RPMI7951 (cell line): ENCODE results near the gene MED17. TPM values are rescaled to one million over a fixed set of nuclear protein-coding genes. Genes with fewer than 3 reads are reported as not detected.
A peak's percentile ranks its signal among the peaks of the same experiment; 100 is the strongest.

Experiments used
- DNase-seq: peaks from one replicate; pipeline ENCODE4 v3.0.0-alpha.2; 2012; ENCODE audit warnings: low read depth
- total RNA-seq: library from RNA; depleted of rRNA; stranded (reverse); fragments of >200 nt; shearing (Covaris generic); gene quantifications from 2 replicates; pipeline ENCODE4 v1.2.3, GENCODE V29; 2014

Gene MED17
- total RNA-seq, 1 experiment from 2014 or later = 41.3 TPM

DNA sequence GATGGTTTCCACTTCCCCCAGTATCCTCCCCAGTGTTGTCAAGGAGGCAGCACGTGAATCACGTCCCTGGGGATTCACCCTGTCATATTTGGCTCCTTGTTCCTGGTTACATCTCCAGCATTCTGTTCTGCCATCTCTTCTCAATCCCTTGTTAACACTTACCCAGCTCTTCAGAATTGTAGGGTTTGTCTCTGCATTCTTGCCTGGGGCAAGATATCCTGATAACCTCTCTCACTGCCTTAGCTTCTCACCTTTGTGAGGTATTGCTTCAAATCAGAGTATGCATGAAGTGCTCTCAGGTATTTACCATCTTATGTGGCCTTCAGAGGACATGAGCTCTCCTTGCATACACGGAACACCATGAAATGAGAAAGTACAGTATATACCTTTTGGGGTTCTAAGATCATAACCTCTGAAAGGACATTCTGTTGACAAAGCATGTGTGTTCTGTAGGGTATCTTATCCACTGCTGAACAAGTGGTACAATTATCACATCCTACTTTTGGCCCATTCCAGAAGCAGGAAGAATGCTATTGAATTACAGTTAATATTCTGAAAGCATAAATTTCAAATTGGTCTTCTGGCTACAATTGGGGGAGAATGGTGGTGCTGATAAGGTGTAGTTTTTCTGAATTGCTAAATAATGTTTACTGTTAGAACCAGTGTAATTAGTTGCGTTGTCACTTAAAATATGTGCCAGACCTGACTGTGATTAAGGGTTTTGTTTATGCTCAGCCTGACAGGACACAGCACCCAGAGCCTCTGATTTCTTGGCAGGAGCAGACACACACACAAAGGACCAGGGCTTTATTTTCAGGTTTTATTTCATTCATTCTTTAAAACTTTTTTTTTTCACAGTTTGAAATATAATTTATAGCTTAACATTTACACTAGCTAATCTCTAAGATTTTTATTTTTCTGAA lies 33.6 kb downstream of the MED17 start:
- DNase-seq = no peak

DNA sequence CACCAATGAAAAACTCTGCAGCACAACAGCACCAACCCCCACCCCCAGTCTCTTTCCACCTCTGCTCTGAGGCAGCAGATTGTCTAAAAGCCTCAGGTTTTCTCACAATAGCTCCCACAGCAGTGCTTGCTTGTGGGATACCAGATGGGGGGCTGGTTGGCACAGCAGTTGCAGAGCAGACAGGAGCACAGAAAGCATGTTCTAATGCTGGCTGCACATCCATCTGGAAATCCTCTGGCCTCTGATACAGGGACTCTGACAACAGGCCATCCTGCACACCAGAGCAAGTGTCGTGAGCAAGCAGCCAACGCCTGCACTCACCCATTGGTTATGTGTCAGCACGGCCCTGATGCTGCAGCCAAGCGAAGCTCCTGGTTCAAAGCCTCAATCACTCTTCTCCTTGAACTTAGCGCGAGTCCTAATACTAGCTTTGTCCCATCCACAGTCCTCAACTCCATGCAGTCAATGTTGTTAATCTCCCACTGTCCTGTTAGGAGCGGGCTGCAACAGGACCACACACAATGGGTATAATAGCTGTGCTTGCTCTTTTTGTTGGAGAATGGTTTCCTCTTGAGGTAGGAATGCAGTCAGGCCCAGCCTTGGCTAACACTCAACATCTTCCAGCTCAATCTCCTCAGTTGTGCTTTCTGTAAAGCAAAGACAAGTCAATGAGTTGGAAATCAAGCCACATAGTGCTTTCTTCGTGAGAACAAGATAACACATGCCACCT lies 36.0 kb downstream of the MED17 start:
- DNase-seq = no peak

DNA sequence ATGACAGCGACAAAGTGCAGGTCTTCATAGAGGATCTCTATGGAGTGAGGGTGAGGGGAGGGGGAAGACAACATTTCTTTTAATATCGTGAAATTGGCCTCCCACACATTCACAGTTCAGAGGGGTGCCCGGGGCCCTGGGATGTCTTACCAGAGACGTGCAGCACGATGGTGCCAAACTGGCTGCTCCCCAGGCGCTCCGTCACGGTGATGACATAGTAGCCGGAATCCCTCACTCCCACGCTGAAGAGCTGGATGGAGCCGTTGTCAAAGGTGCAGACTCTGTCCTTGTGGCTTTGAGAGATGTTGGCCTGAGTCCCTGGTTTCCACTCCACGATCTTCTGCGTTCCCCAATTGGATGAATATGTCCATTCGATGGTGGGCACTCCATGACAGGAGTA lies 36.8 kb downstream of the MED17 start:
- DNase-seq = no peak

DNA sequence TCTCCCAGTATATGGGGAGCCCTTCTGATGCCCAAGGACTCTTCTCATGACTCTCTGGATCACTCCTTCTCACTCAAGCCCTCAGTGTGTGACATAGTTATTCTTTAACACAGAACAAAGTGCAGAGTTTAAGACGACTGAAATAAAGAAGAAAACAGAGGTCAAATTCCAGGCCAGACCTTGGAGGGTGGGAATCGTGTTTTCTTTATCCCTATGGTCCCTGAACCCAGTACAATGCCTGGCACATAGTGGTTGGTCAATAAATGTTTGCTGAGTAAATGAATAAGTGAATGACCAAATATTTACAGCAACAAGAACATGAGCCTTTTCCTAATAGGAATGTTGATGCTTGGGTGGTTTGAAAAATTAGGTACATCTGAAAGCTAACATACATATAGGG lies 37.5 kb downstream of the MED17 start:
- no peak for DNase-seq

DNA sequence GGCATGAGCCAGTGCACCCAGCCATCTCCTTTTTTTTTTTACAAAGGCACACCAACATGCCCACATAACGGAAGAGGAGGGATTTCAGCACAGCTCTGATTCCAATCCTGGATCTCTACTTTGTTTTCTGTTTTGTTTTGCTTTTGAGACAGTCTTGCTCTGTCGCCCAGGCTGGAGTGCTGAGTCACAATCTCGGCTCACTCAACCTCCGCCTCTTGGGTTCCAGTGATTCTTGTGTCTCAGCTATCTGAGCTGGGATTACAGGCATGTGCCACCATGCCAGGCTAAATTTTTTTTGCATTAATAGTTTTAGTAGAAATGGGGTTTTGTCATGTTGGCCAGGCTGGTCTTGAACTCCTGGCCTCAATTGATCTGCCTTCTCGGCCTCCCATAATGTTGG lies 38.3 kb downstream of the MED17 start:
- DNase-seq = peak; percentile 70

DNA sequence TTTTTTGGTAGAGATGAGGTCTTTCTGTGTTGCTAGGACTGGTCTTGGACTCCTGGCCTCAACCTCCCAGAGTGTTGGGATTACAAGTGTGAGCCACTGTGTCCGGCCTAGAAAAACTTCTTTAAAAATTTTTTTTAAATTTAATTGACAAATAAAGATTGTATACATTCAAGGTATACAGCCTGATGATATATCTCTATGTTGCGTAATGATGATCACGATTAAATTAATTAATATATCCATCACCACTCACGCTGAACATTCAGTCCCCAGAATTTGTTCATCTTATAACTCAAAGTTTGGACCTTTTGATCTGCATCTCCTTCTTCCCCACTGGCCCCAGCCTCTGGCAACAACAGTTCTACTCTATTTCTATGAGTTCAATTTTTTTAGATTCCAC lies 39.1 kb downstream of the MED17 start:
- DNase-seq = no peak

DNA sequence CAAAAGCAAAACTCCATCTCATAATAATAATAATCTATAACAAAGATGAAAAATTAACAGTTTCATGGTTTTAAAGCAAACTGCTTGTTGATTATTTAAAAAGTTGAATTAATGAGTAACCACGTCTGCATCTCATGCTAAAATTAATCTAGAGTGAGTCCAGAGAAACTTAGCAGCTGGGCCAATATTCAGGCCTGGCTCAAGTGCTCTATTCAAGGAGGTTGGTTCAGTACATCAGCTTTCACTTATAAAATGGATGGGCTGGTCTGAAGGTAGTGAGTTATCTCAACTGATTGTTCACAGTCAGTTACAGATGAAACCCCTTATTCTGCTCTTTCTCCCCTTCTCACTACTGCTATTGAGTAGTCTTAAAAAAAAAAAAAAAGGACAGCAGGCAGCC lies 43.3 kb downstream of the MED17 start:
- no peak for DNase-seq

DNA sequence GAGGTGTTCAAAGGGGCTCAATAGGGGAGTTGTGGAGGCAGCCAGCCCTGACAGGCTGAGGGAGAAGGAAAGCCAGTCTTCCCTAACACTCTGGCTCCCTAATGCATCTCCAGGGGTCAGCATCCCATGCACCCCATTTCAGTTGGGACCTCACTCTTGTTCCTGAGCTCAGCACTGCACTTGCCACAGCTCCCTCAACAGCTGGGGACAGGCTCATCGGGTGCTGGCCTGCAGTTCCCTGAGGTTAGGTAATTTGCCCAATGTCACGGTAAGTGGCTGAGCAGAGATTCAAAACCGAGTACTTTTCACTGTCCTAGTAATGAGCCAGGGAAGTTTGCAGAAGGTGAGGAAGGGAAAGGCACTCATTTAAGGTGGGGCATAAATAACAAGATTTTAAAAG lies 45.5 kb downstream of the MED17 start:
- DNase-seq = no peak

DNA sequence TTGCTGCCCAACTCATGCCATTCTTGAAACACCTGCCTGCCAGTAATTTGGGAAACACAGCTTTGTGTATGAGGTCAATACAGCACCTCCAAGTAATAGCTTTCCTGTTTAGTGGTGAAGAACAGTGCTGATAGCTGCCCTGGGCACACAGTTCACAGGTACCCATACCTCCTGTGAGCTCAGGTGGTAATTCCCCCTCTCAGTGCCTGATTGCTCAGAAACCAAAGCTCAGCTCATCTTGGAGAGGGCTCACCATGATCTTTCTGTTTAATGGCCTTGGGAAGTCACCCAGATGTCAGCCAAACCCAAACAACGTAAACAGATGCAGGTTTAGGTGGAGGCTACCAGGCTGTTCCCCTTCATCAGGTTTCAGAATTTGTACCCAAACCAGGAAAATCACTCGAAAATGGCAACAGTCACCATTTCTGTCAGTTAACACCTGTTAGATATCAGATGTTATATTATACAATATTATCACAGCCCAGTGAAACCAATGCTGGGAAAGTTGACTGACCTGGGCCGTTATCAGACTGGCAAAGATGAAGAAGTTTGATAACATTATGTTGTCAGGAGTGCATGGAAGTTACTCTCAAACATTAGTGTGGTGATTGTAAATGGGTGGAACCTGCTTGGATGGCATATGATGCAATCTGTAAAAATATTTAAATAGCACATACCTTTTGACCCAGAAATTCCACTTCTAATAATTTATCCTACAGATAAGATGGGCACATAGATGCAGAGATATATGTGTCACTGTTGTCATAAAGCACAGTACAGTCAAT lies 47.5 kb downstream of the MED17 start:
- DNase-seq = no peak

DNA sequence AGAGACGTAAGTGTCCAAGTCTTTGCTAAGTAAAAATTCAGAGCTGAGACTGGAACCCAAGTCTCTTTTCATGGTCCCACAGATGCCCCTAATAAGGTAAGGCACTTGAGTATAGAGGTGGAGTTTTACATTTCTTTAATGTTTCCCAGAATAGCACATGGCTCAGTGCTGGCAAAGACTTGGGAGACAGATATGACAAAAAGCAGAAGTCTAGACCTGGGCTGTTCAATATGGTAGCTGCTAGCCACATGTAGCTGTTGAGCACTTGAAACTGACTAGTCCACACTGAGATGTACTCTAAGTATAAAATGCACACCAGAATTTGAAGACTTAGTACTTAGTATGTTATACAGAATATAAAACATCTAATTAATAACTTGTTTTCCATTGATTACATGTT lies 48.7 kb downstream of the MED17 start:
- DNase-seq = no peak

DNA sequence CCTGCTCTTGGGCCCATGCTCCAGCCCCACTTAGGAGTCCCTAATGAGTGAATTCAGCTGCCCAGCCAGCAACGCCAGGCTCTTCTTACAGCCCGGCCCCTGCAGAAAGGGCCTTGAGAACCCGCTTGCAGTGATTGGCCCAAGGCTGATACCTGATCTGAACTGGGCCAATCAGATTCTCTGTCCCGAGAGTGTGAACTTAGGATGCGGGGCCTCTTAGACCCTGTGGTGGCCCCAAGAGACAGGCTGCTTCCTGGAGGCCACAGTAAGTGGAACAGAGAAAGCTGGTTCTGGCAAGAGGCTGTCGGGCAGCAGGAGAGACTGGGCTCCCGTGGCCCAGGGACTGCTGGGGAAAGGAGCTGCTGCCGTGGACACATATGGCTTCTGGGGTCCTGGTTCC lies 54.9 kb downstream of the MED17 start:
- DNase-seq = no peak

DNA sequence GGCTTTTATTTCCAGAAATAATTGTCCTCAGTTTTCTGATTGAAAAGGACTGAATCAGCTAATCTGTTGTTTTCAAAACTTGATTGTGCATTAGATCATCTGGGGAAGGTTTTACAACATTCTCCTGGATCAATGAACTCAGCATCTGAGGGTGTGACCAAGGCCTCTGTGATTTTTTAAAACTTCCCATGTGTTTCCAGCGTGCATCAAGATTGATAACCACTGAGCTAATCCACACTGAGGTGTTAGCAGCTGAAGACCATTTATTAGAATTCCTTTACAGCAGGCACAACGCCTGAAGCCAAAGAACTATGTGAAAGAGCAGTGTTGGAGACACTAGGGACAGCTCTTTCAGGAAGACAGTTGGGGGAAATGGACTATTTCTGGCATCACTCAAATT lies 56.1 kb downstream of the MED17 start:
- DNase-seq = no peak

DNA sequence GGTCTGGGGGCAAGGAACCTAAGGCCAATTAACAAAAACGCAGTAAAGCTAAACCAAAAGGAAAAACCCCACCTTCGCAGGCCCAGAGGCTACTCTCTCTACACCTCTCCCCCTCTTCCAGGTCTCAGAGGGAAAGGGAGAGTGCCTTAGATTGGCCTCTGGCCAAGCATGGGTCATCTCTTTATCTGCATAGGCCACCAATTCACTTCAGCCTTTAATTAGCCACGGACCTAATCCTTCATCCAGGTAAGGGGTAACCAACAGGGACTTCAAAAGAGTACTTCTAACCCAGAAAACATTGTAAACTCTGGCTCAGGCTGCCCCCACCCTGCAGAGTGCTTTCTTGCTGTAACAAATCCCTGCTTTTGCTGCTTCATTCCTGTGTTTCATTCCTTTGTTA lies 56.9 kb downstream of the MED17 start:
- no peak for DNase-seq

DNA sequence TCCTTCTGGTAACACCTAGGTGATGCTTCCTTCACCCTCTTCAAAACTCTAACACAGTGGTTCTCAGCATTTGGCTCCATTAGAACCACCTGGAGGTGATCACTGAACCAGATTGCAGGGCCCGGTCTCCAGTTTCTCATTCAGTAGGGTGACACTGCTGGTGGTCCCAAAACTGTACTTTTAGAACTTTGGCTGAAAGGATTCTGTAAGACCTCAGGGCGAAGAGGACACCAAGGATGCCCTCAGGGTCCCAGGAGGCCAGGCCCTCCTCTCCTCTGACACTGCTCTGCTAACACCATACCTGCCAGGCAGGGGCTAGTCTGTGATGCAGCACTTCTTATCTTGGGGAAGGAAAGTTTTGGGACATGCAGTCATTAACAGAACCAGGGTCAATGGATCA lies 57.4 kb downstream of the MED17 start:
- no peak for DNase-seq

DNA sequence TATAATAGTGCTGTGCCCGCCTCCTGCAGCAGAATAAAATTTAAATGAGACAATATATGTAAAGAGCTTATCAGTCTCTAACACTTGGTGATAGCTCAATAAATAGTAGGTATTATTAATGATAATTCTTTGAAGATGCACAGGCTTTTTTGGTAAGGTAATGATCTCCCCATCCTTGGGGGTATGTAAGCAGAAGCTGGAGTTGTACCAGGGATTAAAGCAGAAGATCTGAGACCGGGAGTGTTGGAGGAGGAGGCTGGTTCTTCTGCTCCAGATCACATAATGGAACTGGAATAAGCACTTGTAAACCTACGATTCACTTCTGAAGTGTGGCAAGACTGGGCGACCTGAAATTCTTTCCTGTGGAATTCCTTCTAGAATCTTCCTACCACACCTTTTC lies 58.0 kb downstream of the MED17 start:
- no peak for DNase-seq

DNA sequence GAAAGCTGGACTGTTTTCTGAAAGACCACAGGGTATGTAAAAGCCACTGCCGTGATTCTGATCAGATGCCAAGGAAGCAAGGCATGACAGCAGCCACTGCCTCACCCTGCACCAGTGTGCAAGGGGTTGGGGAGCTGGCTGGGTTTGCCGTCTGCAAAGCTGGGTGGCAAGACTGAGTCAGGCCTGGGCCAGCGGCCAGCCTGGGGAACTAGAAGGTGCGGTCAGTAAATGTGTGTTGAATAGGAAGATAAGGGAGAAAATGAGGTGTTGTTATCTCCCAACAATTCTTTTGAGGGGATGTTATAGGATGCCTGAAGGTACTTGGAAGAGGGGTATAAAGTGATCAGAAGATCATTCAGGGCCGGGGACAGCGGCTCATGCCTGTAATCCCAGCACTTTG lies 58.4 kb downstream of the MED17 start:
- peak; percentile 90 for DNase-seq

DNA sequence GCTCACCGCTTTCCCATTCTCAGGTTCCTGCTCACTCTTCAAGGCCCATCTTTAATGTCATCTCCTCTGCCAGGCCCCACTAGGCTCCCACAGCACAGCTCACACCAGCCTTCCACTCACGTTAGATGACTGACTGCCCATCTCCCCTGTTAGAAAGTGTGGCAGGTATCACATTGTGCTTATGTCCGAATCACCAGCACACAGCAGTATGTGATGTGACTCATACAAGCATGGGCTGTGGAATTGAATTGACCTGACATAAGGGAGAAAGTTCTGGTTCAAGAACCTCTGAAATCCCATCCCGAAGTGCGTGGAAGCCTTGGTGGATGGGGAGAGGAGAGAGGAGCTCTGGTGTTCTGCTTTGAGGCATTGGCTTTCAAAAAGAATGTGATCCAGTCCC lies 59.8 kb downstream of the MED17 start:
- DNase-seq = no peak

DNA sequence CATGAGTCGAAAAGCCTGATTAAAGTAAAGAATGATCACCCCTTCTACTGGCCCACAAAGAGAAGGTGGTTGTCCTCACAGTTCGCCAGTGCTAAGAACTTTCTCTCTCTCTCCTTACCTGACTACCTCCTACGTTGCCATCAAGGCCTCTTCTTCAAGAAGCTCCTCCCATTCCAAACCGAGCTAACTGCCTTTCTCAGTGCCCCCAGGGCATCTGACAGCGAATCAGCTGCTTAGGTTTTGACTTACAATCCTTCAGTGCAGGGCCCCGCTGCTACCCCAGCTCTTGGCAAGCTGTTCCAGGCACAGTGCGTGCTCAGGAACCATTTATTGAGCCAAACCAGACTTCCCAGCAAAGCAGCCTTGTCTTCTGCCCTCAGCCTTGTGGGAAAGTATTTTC lies 60.5 kb downstream of the MED17 start:
- peak; percentile 44 for DNase-seq

DNA sequence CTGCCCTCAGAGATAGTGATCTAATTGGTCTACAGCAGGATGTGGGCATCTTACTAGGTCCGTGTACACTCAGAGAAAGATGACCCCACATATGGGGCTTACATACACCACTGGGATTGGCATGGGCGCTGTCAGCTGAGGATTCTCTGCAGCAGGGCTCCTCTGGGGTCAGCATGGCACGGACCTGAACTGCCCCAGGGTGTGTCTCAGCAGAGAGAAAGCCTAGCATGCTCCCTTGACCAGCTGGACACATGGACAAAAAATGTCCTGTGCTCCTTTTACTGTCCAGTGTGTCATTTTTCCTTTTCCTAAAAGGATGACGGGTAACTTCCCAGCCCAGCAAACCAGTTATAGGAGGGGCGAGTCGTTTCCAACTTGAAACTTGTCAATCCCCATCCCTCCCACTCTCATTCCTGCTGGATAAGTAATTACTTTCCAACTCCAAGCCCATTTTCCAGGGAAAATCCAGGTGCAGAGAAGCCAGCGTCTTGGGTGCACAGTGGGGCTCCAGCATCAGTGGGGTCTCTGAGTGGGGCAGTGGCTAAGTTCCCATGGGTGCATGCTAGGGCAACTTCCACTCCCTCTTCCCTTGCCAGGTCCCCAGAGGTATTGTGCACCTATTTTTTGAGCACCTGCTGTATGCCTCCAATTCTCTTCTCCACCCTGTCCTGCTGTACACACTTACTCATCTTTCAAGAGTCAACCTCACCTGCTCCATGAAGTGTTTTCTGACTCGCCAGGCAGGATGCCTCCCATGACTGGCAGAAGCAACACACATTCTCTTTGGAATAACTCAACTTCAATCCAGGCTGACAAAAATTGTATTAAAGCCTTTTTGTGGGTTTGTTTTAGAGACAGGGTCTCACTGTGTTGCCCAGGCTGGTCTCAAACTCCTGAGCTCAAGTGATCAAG lies 61.4 kb downstream of the MED17 start:
- peak; percentile 63 for DNase-seq

DNA sequence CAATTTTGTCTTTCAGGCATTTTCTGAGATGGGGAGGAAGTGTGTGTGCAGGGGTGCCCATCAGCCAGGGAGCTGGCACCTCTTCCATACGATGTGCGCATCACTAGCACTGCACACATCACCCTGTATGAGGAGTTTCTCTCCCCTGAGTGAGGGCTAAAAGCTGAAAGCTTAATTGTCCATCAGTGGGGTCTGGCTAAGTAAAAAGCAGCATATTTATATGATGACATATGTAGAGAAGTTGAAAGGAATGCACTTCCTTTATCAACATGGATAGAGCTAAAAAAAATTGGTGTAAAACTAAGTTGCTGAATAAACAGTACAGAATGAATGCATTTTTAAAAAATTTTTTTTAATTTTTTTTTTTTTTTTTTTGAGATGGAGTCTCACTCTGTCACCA lies 62.3 kb downstream of the MED17 start:
- no peak for DNase-seq

DNA sequence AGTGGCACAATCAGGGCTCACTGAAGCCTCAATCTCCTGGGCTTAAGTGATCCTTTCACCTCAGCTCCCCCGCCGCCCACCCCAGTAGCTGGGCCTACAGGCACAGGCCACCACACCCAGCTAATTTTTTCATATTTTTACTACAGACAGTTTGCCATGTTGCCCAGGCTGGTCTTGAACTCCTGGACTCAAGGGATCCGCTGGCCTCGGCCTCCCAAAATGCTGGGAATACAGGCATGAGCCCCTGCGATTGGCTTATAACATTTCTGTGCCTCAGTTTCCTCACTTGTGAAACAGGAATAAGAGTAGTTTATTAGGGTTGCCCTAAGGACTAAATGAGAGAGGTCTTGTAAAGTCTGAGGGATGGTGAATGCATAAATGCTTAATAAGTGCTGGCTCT lies 65.1 kb downstream of the MED17 start:
- no peak for DNase-seq
